K562 (cell line): Measurements from ENCODE around the gene KMT2D.

ENCODE experiments used
- CHD2 ChIP-seq: IDR thresholded peaks from 2 replicates; pipeline ENCODE4 v1.6.1; 2011; ENCODE audit warnings: low read depth, low read length
- EP300 ChIP-seq: IDR thresholded peaks from 2 replicates; pipeline ENCODE4 v1.6.1; 2012; ENCODE audit warnings: low read length, improper control_type of control experiment
- L3MBTL2 ChIP-seq: fragments of 450-650 bp; IDR thresholded peaks from 2 replicates; pipeline ENCODE4 v1.6.1; 2016; ENCODE audit warnings: mild to moderate bottlenecking, moderate library complexity
- TBP ChIP-seq: optimal IDR thresholded peaks from 2 replicates; pipeline ENCODE3; 2011; ENCODE audit warnings: low read depth, low read length, improper control_type of control experiment
- TEAD2 ChIP-seq: fragments of 450-650 bp; IDR thresholded peaks from 2 replicates; pipeline ENCODE4 v1.6.1; 2016; ENCODE audit warnings: missing genetic modification characterization, control low read depth, missing compliant biosample characterization
- ZNF561 ChIP-seq: fragments of 450-650 bp; formaldehyde crosslinking; conservative IDR thresholded peaks from 2 replicates; pipeline ENCODE4 v1.4.0; 2020; ENCODE audit warnings: mild to moderate bottlenecking, moderate library complexity
- TF ChIP-seq, protein P1 (sequence below), 3 experiments: IDR thresholded peaks in 2 of 3; conservative IDR thresholded peaks in 1 of 3; 2 replicates each; pipeline ENCODE4 v1.5.1; 2011 to 2012; ENCODE audit warnings: low read length in 3 of 3, mild to moderate bottlenecking in 3 of 3, control low read depth in 2 of 3, improper control_type of control experiment in 1 of 3, inconsistent platforms in 1 of 3, low read depth in 1 of 3, mixed read lengths in 1 of 3, moderate library complexity in 1 of 3; ENCODE audit not compliant: insufficient read depth in 2 of 3
- TF ChIP-seq, protein P2 (sequence below), 2 experiments: IDR thresholded peaks; 2 replicates each; pipeline ENCODE4 v1.6.1; 2011; ENCODE audit warnings: borderline replicate concordance in 1 of 2, control low read depth in 1 of 2, low read depth in 1 of 2, low read length in 1 of 2, mild to moderate bottlenecking in 1 of 2, mixed read lengths in 1 of 2, moderate library complexity in 1 of 2; ENCODE audit not compliant: insufficient read depth in 1 of 2, insufficient read length in 1 of 2, poor library complexity in 1 of 2, severe bottlenecking in 1 of 2; ENCODE audit errors: extremely low read depth in 1 of 2
- TF ChIP-seq, protein P3 (sequence below): fragments of 250-450 bp; sonication (Bioruptor Pico); IDR thresholded peaks from 2 replicates; pipeline ENCODE4 v1.6.1; 2021; ENCODE audit warnings: mild to moderate bottlenecking

- TF ChIP-seq L3MBTL2 (no peak), TBP (no peak), EP300 (no peak), ZNF561 (CRISPR knock-in tag) (no peak), CHD2 (no peak), TEAD2 (no peak)
- TF ChIP-seq, protein P1, sequence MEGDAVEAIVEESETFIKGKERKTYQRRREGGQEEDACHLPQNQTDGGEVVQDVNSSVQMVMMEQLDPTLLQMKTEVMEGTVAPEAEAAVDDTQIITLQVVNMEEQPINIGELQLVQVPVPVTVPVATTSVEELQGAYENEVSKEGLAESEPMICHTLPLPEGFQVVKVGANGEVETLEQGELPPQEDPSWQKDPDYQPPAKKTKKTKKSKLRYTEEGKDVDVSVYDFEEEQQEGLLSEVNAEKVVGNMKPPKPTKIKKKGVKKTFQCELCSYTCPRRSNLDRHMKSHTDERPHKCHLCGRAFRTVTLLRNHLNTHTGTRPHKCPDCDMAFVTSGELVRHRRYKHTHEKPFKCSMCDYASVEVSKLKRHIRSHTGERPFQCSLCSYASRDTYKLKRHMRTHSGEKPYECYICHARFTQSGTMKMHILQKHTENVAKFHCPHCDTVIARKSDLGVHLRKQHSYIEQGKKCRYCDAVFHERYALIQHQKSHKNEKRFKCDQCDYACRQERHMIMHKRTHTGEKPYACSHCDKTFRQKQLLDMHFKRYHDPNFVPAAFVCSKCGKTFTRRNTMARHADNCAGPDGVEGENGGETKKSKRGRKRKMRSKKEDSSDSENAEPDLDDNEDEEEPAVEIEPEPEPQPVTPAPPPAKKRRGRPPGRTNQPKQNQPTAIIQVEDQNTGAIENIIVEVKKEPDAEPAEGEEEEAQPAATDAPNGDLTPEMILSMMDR (IDR thresholded peaks at IDR 0.05 in 2 of 3, conservative IDR thresholded peaks at IDR 0.05 in 1 of 3; ENCODE audit: insufficient read depth in 2 of 3, low read depth in 1 of 3, low read length in 3 of 3) = no peak
- TF ChIP-seq, protein P2, sequence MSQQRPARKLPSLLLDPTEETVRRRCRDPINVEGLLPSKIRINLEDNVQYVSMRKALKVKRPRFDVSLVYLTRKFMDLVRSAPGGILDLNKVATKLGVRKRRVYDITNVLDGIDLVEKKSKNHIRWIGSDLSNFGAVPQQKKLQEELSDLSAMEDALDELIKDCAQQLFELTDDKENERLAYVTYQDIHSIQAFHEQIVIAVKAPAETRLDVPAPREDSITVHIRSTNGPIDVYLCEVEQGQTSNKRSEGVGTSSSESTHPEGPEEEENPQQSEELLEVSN (IDR thresholded peaks at IDR 0.05; ENCODE audit: borderline replicate concordance in 1 of 2, extremely low read depth in 1 of 2, insufficient read depth in 1 of 2, insufficient read length in 1 of 2, low read depth in 1 of 2, low read length in 1 of 2, poor library complexity in 1 of 2, severe bottlenecking in 1 of 2) = no peak
- TF ChIP-seq, protein P3, sequence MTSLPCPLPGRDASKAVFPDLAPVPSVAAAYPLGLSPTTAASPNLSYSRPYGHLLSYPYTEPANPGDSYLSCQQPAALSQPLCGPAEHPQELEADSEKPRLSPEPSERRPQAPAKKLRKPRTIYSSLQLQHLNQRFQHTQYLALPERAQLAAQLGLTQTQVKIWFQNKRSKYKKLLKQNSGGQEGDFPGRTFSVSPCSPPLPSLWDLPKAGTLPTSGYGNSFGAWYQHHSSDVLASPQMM (CRISPR knock-in tag) = no peak
Measured at GRCh38 chr12:49088932-49089330, 28.3 kb upstream of the KMT2D start.
